Sigmoid colon (tissue), 4 donors: ENCODE measurements around the gene COL23A1.

Experiments
- EP300 ChIP-seq, 4 donors: sonication (generic); formaldehyde crosslinking; IDR thresholded peaks; one replicate each; pipeline ENCODE4 v1.6.1; 2017; ENCODE audit warnings: antibody characterized with exemption in 4 of 4
- POLR2A ChIP-seq, 2 donors: fragments of 450-650 bp; IDR thresholded peaks; one replicate each; pipeline ENCODE4 v1.6.1; 2016; ENCODE audit warnings: antibody characterized with exemption in 2 of 2, mild to moderate bottlenecking in 2 of 2, moderate library complexity in 2 of 2
- TF ChIP-seq, protein P1 (sequence below), 4 experiments: fragments of 450-650 bp in 3 of 4; fragments of 200-600 bp in 1 of 4; IDR thresholded peaks; one replicate each; pipeline ENCODE4 v1.5.1; 2016 to 2019; ENCODE audit warnings: antibody characterized with exemption in 4 of 4, mild to moderate bottlenecking in 3 of 4, moderate library complexity in 2 of 4

GRCh38 chr5:178297751-178298150 lies 292.4 kb downstream of the COL23A1 start:
- TF ChIP-seq, protein P1, sequence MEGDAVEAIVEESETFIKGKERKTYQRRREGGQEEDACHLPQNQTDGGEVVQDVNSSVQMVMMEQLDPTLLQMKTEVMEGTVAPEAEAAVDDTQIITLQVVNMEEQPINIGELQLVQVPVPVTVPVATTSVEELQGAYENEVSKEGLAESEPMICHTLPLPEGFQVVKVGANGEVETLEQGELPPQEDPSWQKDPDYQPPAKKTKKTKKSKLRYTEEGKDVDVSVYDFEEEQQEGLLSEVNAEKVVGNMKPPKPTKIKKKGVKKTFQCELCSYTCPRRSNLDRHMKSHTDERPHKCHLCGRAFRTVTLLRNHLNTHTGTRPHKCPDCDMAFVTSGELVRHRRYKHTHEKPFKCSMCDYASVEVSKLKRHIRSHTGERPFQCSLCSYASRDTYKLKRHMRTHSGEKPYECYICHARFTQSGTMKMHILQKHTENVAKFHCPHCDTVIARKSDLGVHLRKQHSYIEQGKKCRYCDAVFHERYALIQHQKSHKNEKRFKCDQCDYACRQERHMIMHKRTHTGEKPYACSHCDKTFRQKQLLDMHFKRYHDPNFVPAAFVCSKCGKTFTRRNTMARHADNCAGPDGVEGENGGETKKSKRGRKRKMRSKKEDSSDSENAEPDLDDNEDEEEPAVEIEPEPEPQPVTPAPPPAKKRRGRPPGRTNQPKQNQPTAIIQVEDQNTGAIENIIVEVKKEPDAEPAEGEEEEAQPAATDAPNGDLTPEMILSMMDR (IDR thresholded peaks at IDR 0.05) = no peak
- TF ChIP-seq POLR2A (IDR thresholded peaks at IDR 0.05) (no peak), EP300 (IDR thresholded peaks at IDR 0.05) (no peak)
